BE2C (cell line): ENCODE results near the gene OR56B4.
"Not testable (repeated sequence)": the region's sequence is repeated elsewhere in the genome, so short reads cannot be mapped to it uniquely, and the experiment has no call there.

ENCODE experiments used
- DNase-seq: peaks from one replicate; pipeline ENCODE4 v3.0.0-alpha.2; 2020
- H3K27me3 ChIP-seq: fragments of 250-450 bp; sonication (Bioruptor Pico); 2 replicates; pipeline ENCODE4 v1.5.1; 2020; ENCODE audit warnings: mild to moderate bottlenecking
- H3K36me3 ChIP-seq: fragments of 250-450 bp; sonication (Bioruptor Pico); 2 replicates; pipeline ENCODE4 v1.5.1; 2020; ENCODE audit warnings: mild to moderate bottlenecking
- H3K4me1 ChIP-seq: fragments of 250-450 bp; sonication (Bioruptor Pico); 2 replicates; pipeline ENCODE4 v1.5.1; 2020
- H3K4me3 ChIP-seq: 2 replicates; pipeline ENCODE4 v1.5.1; 2011; ENCODE audit warnings: low read depth, low read length
- H3K9me3 ChIP-seq: fragments of 250-450 bp; sonication (Bioruptor Pico); 2 replicates; pipeline ENCODE4 v1.5.1; 2020
- TF ChIP-seq, protein P1 (sequence below): IDR thresholded peaks from 2 replicates; pipeline ENCODE4 v1.5.1; 2012; ENCODE audit warnings: mild to moderate bottlenecking, low read depth, low read length

Gene OR56B4

DNA sequence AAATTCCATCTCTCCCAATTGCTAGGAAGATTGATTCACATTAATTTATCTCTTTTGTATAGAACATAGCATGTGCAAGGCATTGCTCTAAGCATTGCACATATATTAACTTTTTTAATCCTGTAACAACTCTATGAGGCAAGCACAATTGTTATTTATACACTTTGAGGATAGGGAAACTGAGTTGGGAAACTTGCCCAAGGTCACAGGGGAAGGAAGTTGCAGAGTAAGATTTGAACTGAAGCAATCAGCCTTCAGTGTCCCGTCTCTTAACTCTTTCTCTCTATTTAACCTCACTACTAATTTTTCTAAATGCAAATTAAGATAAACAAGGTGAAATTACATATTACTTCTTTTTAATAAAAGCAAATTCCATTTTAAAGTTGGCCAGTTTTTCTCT lies 22.2 kb downstream of the OR56B4 start:
- H3K4me3 ChIP-seq: no peak overlapping the region
- H3K27me3 ChIP-seq: no peaks in the 10 kb centered on the region
- no peak for DNase-seq
- no peaks in the 10 kb centered on the region for H3K9me3 ChIP-seq
- H3K4me1 ChIP-seq: no peaks in the 10 kb centered on the region
- H3K36me3 ChIP-seq: no peaks in the 10 kb centered on the region
- TF ChIP-seq, protein P1, sequence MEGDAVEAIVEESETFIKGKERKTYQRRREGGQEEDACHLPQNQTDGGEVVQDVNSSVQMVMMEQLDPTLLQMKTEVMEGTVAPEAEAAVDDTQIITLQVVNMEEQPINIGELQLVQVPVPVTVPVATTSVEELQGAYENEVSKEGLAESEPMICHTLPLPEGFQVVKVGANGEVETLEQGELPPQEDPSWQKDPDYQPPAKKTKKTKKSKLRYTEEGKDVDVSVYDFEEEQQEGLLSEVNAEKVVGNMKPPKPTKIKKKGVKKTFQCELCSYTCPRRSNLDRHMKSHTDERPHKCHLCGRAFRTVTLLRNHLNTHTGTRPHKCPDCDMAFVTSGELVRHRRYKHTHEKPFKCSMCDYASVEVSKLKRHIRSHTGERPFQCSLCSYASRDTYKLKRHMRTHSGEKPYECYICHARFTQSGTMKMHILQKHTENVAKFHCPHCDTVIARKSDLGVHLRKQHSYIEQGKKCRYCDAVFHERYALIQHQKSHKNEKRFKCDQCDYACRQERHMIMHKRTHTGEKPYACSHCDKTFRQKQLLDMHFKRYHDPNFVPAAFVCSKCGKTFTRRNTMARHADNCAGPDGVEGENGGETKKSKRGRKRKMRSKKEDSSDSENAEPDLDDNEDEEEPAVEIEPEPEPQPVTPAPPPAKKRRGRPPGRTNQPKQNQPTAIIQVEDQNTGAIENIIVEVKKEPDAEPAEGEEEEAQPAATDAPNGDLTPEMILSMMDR: no peak

DNA sequence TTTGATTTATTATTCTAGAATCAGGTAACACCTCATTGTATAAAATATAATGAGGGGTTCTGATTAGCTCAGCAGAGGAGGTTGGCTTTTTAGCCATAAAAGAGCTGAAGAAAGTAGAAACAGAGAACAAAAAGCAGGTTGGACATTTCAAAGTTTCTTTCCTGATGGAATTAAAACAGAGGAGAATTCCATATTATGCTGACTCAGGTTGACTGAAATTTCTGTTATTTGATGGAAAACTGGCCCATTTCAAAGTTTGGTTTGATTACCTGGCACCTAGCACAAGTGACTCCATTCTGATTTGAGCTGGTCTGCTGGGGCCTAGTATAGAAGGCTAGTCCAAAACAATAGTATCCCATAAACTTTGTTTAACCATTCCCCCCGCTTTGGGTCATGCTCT lies 24.9 kb downstream of the OR56B4 start:
- Histone ChIP-seq H3K9me3 (no peaks in the 10 kb centered on the region), H3K4me1 (no peaks in the 10 kb centered on the region), H3K36me3 (no peaks in the 10 kb centered on the region), H3K27me3 (no peaks in the 10 kb centered on the region), H3K4me3 (no peak overlapping the region)
- TF ChIP-seq, protein P1: no peak
- no peak for DNase-seq

DNA sequence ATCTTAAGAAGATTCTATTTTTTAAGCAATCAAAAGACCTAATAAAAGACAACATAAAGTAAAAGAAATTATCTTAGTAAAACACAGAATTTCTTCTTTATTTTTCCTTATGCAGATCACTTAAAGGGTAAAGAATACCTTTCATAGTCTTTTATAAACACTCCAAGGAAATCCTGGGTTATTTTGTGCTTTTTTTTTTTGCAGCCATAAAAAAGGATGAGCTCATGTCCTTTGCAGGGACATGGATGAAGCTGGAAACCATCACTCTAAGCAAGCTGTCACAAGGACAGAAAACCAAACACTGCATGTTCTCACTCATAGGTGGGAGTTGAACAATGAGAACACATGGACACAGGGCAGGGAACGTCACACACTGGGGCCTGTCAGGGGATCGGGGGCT lies 28.5 kb downstream of the OR56B4 start:
- not testable (repeated sequence) for H3K4me1 ChIP-seq, H3K36me3 ChIP-seq, H3K27me3 ChIP-seq, DNase-seq, H3K9me3 ChIP-seq, H3K4me3 ChIP-seq

DNA sequence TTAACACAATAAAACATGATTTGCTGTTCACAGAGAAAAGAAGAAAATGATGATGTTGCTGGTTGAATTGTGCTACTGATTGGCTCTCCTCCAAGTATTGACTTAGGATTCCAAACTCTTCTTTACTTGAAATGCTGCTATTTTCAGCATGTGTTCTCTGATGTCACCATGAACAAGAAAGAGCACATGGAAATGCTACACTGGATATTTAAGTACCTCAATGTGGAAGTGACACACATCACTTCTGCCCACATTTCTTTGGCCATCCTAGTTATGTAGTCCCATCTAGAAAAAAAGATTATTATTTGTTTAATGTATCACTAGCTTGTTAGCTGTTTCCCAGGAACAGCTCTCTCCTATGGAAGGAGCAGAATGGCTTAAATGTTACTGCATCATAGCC lies 35.5 kb downstream of the OR56B4 start:
- TF ChIP-seq, protein P1: no peak
- DNase-seq: no peak

DNA sequence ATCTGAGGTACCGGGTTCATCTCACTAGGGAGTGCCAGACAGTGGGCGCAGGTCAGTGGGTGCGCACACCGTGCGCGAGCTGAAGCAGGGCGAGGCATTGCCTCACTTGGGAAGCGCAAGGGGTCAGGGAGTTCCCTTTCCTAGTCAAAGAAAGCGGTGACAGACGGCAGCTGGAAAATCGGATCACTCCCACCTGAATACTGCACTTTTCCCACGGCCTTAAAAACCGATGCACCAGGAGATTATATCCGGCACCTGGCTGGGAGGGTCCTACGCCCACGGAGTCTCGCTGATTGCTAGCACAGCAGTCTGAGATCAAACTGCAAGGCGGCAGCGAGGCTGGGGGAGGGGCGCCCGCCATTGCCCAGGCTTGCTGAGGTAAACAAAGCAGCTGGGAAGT lies 36.3 kb downstream of the OR56B4 start:
- not testable (repeated sequence) for DNase-seq, H3K36me3 ChIP-seq, H3K27me3 ChIP-seq, H3K4me1 ChIP-seq, H3K9me3 ChIP-seq, H3K4me3 ChIP-seq

More for the DNA sequence above, 35.5 kb downstream of the OR56B4 start:
- Histone ChIP-seq H3K9me3 (no peaks in the 10 kb centered on the region), H3K4me3 (no peak overlapping the region), H3K36me3 (no peaks in the 10 kb centered on the region), H3K27me3 (no peaks in the 10 kb centered on the region), H3K4me1 (no peaks in the 10 kb centered on the region)

DNA sequence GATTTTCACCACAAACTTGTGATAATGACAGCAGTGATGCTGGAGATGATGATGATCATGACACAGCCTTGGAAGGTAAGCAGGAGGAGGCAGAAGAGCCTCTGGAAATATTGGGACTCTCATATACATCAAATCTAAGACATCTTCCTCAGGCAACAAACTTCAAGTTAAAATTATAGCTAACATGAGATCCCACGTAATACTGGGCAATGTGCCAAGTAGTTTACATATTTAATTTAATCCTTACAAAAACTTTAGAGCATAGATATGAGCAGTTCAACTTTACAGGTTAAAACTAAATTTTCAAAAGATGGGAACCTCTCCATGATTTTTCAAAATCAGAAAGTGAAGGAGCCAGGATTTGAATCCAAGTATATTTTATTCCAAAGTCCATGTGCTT lies 43.6 kb downstream of the OR56B4 start:
- Histone ChIP-seq H3K9me3 (no peaks in the 10 kb centered on the region), H3K4me1 (no peaks in the 10 kb centered on the region), H3K36me3 (no peaks in the 10 kb centered on the region), H3K4me3 (no peak overlapping the region), H3K27me3 (no peaks in the 10 kb centered on the region)
- no peak for DNase-seq
- TF ChIP-seq, protein P1: no peak

DNA sequence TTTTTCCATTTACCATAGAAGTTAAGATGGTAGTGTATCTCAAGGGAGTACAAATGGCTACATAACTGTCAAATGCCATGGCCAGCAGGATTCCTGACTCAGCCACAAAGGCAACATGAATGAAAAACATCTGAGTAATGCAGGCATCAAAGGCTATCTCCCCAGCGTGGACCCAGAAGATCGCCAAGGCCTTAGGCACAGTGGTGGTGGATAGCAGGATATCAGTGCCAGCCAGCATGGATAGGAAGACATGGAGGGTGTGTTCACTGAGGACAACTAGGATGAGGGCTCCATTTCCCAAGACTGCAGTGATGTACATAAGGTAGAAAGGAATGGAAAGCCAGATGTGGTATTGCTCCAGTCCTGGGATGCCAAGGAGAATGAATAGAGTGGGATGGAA lies 44.6 kb downstream of the OR56B4 start:
- H3K4me1 ChIP-seq: no peaks in the 10 kb centered on the region
- H3K36me3 ChIP-seq: no peaks in the 10 kb centered on the region
- H3K9me3 ChIP-seq: no peaks in the 10 kb centered on the region
- no peak overlapping the region for H3K4me3 ChIP-seq
- TF ChIP-seq, protein P1: no peak
- H3K27me3 ChIP-seq: no peaks in the 10 kb centered on the region
- no peak for DNase-seq
